Psoas muscle (tissue), 8 donors: ENCODE results near the gene RASGRP3. TPM values are rescaled to one million over a fixed set of nuclear protein-coding genes. Genes with fewer than 3 reads are reported as not detected.
"Not testable (repeated sequence)": the region's sequence is repeated elsewhere in the genome, so short reads cannot be mapped to it uniquely, and the experiment has no call there.

ENCODE experiments used
- ATAC-seq, 4 donors: fragments of 200-7000 bp; cut with Tn5 transposase; one replicate each; pipeline ENCODE4 v1.9.1; 2020; ENCODE audit warnings: moderate library complexity in 3 of 4, mild to moderate bottlenecking in 2 of 4
- DNase-seq, 2 donors: peaks; one replicate each; pipeline ENCODE4 v3.0.0-alpha.2; 2020
- H3K27ac ChIP-seq: fragments of 200-600 bp; one replicate; pipeline ENCODE4 v1.8.0; 2022
- H3K27me3 ChIP-seq, 3 donors: fragments of 200-600 bp in 1 of 3; one replicate each; pipeline versions ENCODE4 v1.6.1 to v1.8.0; 2013 to 2022; ENCODE audit warnings: low read length in 2 of 3, mild to moderate bottlenecking in 2 of 3, moderate library complexity in 1 of 3; ENCODE audit not compliant: insufficient read depth in 3 of 3
- H3K36me3 ChIP-seq, 2 donors: fragments of 200-600 bp in 1 of 2; one replicate each; pipeline versions ENCODE4 v1.6.1 to v1.8.0; 2013 to 2022; ENCODE audit warnings: low read depth in 1 of 2, mild to moderate bottlenecking in 1 of 2, moderate library complexity in 1 of 2; ENCODE audit not compliant: insufficient read depth in 1 of 2
- H3K4me1 ChIP-seq: fragments of 200-600 bp; one replicate; pipeline ENCODE4 v1.8.0; 2022
- H3K4me3 ChIP-seq: fragments of 200-600 bp; one replicate; pipeline ENCODE4 v1.8.0; 2022; ENCODE audit warnings: mild to moderate bottlenecking
- H3K9me3 ChIP-seq: fragments of 200-600 bp; one replicate; pipeline ENCODE4 v1.8.0; 2022
- WGBS, 3 donors: extraction: QIAGEN DNeasy Blood & Tissue Kit; methylation state at CpG; one replicate each; pipeline versions ENCODE4 v1.1.6 to v1.1.7; 2013; 5-methylcytosine and 5-hydroxymethylcytosine counted together
- intact Hi-C, 2 donors: fragments of 100-400 bp; cut with DNase I; formaldehyde crosslinking; loops; one replicate each; pipeline versions ENCODE4 v1.11.0 to v1.14.2; 2022
- polyA plus RNA-seq, 3 donors: library from polyadenylated mRNA; stranded (reverse); fragments of 200-250 nt; gene quantifications; one replicate each; pipeline ENCODE4 v1.2.3, GENCODE V29; 2013
- total RNA-seq, 4 donors: library from RNA; stranded (reverse); fragmentation: NEBNext Ultra II Directional in 2 of 4; extraction: Animal tissue kit (Norgen Biotek cat#: 25700) in 2 of 4; gene quantifications; one replicate each; pipeline versions ENCODE4 v1.2.1 to v1.2.4, GENCODE V29; 2021 to 2023
- TF ChIP-seq, protein P1 (sequence below): fragments of 200-600 bp; IDR thresholded peaks from one replicate; pipeline ENCODE4 v1.8.0; 2022; ENCODE audit warnings: antibody characterized with exemption
- donor health status: healthy with polysubstance abuse.
- donor health status: DM: no; HTN: no; CAD: no; lungs with moderate emphysema.
- donor health status: Bipolar disorder and iron deficiency.
- donor health status: healthy.
- donor health status: DM: yes; HTN: yes; CAD: no.
- donor health status: DM: no; HTN: no; CAD: no.
- donor health status: DM: no; HTN: no; CAD: no.
- donor health status: DM: yes; HTN: yes; CAD: no.

RASGRP3 gene
- total and polyA plus RNA-seq, 7 donors: 3.4 to 24.9 (median 13.0) TPM

GRCh38 chr2:33437297-33437696 is 39.2 kb upstream of the RASGRP3 start:
- no peaks in the 10 kb centered on the region for H3K9me3 ChIP-seq
- intact Hi-C loops: loop anchor here (5.0 to 10.0 kb wide), 2 partner anchors 310 to 402 kb away; no protein-coding TSS in a partner anchor
- DNase-seq (no peak), ATAC-seq (no peak)
- H3K4me1 ChIP-seq: peaks cover 16% of the 10 kb centered on the region
- no peaks in the 10 kb centered on the region for H3K27me3 ChIP-seq
- TF ChIP-seq, protein P1, sequence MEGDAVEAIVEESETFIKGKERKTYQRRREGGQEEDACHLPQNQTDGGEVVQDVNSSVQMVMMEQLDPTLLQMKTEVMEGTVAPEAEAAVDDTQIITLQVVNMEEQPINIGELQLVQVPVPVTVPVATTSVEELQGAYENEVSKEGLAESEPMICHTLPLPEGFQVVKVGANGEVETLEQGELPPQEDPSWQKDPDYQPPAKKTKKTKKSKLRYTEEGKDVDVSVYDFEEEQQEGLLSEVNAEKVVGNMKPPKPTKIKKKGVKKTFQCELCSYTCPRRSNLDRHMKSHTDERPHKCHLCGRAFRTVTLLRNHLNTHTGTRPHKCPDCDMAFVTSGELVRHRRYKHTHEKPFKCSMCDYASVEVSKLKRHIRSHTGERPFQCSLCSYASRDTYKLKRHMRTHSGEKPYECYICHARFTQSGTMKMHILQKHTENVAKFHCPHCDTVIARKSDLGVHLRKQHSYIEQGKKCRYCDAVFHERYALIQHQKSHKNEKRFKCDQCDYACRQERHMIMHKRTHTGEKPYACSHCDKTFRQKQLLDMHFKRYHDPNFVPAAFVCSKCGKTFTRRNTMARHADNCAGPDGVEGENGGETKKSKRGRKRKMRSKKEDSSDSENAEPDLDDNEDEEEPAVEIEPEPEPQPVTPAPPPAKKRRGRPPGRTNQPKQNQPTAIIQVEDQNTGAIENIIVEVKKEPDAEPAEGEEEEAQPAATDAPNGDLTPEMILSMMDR: no peak
- H3K36me3 ChIP-seq: no peaks in the 10 kb centered on the region
- peak overlapping the region; percentile 40 for H3K27ac ChIP-seq
- peak overlapping the region; percentile 52 for H3K4me3 ChIP-seq
- WGBS, 3 donors: 48 to 67% (median 49%) methylated on average over 4 of the region's 4 CpGs

GRCh38 chr2:33437815-33438214 is 38.6 kb upstream of the RASGRP3 start:
- Histone ChIP-seq H3K27ac (peak overlapping the region; percentile 40), H3K9me3 (no peaks in the 10 kb centered on the region), H3K4me3 (peak overlapping the region; percentile 52), H3K27me3 (no peaks in the 10 kb centered on the region), H3K4me1 (peaks cover 21% of the 10 kb centered on the region), H3K36me3 (no peaks in the 10 kb centered on the region)
- intact Hi-C loops: loop anchor here (5.0 to 10.0 kb wide), 2 partner anchors 311 to 403 kb away; no protein-coding TSS in a partner anchor
- TF ChIP-seq, protein P1: no peak
- ATAC-seq (no peak), DNase-seq (no peak)
- WGBS, 3 donors: 43 to 57% (median 48%) methylated on average over 2 of the region's 2 CpGs

GRCh38 chr2:33441235-33441810 is 35.1 kb upstream of the RASGRP3 start:
- TF ChIP-seq, protein P1: peak; percentile 72
- no peaks in the 10 kb centered on the region for H3K9me3 ChIP-seq
- H3K27me3 ChIP-seq: no peaks in the 10 kb centered on the region
- ATAC-seq (peak; percentile 70 to 88 (median 78)), DNase-seq (peak in 1 of 2 donors; percentile 23)
- H3K4me3 ChIP-seq: no peak overlapping the region
- peak overlapping the region; percentile 76 for H3K27ac ChIP-seq
- H3K4me1 ChIP-seq: peaks cover 34% of the 10 kb centered on the region
- no peaks in the 10 kb centered on the region for H3K36me3 ChIP-seq
- 17 to 24% (median 22%) methylated on average over 3 of the region's 3 CpGs for WGBS, 3 donors
- intact Hi-C loops: loop anchor here in 1 of 2 donors (10.0 kb wide), 1 partner anchor 407 kb away; no protein-coding TSS in a partner anchor

DNA sequence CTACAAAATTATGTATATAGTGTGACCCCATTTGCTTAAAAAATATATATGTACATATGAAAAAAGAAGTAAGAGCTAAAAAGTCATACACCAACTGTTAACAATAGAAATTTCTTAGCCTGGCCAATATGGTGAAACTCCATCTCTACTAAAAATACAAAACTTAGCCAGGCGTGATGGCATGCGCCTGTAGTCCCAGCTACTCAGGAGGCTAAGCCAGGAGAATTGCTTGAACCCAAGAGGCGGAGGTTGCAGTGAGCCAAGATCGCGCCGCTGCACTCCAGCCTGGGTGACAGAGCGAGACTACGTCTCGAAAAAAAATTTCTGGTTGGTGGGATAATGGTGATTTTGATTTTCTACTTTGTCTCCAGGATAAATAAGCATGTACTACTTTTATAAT is 34.4 kb upstream of the RASGRP3 start:
- DNase-seq, H3K36me3 ChIP-seq, H3K4me3 ChIP-seq, H3K9me3 ChIP-seq, H3K27me3 ChIP-seq: not testable (repeated sequence)
- ATAC-seq: peak in 3 of 4 donors; percentile 44 to 81 (median 64)
- 56 to 65% (median 60%) methylated on average over 9 of the region's 9 CpGs for WGBS, 3 donors
- intact Hi-C loops: loop anchor here in 1 of 2 donors (10.0 kb wide), 1 partner anchor 407 kb away; no protein-coding TSS in a partner anchor
- H3K4me1 ChIP-seq: peaks cover 33% of the 10 kb centered on the region
- H3K27ac ChIP-seq: peak overlapping the region; percentile 76

- Histone ChIP-seq H3K4me3 (no peak overlapping the region), H3K4me1 (peaks cover 33% of the 10 kb centered on the region), H3K36me3 (no peaks in the 10 kb centered on the region), H3K27ac (peak overlapping the region; percentile 76), H3K9me3 (no peaks in the 10 kb centered on the region), H3K27me3 (no peaks in the 10 kb centered on the region)
- ATAC-seq (peak in 2 of 4 donors; percentile 39 to 40), DNase-seq (no peak)
- 48 to 56% (median 51%) methylated on average over 6 of the region's 6 CpGs for WGBS, 3 donors
- TF ChIP-seq, protein P1: no peak
- intact Hi-C loops: loop anchor here in 1 of 2 donors (10.0 kb wide), 1 partner anchor 408 kb away; no protein-coding TSS in a partner anchor
Observed at GRCh38 chr2:33442528-33443079, 33.8 kb upstream of the RASGRP3 start.
